Measurements from ENCODE around the gene OR14J1. TPM values are rescaled to one million over a fixed set of nuclear protein-coding genes. Genes with fewer than 3 reads are reported as not detected.

The OR14J1 gene
- total and polyA plus RNA-seq, 2 of the 13 experiments (the other 11 are each of a cell fraction or from before 2014, with no cell fraction given): 0.17 TPM; not detected in 1

DNA sequence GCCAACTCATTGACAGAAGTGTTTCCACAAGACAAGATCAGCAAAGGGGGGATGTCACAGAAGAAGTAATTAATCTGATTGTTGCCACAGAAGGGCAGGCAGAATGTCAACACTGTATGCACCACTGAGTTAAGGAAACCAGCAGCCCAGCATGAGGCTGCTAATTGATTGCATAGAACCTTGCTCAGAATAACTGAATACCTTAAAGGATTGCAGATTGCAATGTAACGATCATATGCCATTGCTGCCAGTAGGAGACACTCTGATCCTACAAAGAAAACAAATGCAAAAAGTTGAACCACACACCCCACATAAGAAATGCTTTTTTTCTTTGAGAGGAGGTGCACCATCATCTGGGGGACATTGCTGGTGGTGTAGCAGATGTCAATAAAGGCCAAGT lies 54.1 kb downstream of the OR14J1 start:
- Histone ChIP-seq H3K27me3 (ENCODE audit: control insufficient read depth in 1 of 2, insufficient read depth in 2 of 2, low read length in 2 of 2) (no peaks in the 10 kb centered on the region), H3K9ac (ENCODE audit: insufficient read depth, low read depth, low read length) (no peak overlapping the region), H3K36me3 (replicated peaks in 1 of 2; ENCODE audit: control insufficient read depth in 1 of 2, insufficient read depth in 2 of 2, low read length in 2 of 2) (no peaks in the 10 kb centered on the region), H3K4me1 (ENCODE audit: insufficient read depth, low read length) (no peaks in the 10 kb centered on the region), H4K20me1 (ENCODE audit: insufficient read depth, low read length) (no peaks in the 10 kb centered on the region), H3K4me3 (replicated peaks in 1 of 3; ENCODE audit: insufficient read depth in 1 of 3, low read depth in 2 of 3, low read length in 3 of 3) (no peak overlapping the region), H3K4me2 (ENCODE audit: low read depth, low read length) (no peak overlapping the region), H3K27ac (ENCODE audit: extremely low read length, insufficient read depth, low read length) (no peak overlapping the region), H2AFZ (ENCODE audit: low read length) (no peak overlapping the region), H3K9me3 (ENCODE audit: low read length) (no peaks in the 10 kb centered on the region), H3K79me2 (ENCODE audit: insufficient read depth, low read length) (no peaks in the 10 kb centered on the region)
- ChIA-PET POLR2A (no interaction called here), CTCF (ENCODE audit: low intra/inter-chr PET ratio, low total read pairs) (no interaction called here)
- TF ChIP-seq STAG1 (CRISPR knock-in tag; IDR thresholded peaks at IDR 0.05) (peak; percentile 36; the same call in 1 of the 2 replicates), POLR2A (IDR thresholded peaks at IDR 0.05; ENCODE audit: insufficient read depth in 1 of 2, low read depth in 2 of 2, low read length in 2 of 2) (no peak)
- 0% methylated on average over 1 of the region's 1 CpG for WGBS (ENCODE audit: low lambda C conversion rate)
- in situ Hi-C loops (cut with HindIII; ENCODE audit: extremely low pct_ligation_motif_present, low pct_unique_long_range_greater_than_20kb) (no loop called here), intact Hi-C loops (cut with micrococcal nuclease; ENCODE audit: unreplicated experiment) (no loop called here)
- BruUV-seq (replicated peaks): no TSS peak
- FAIRE-seq: no peak
- no peak for DNase-seq (ENCODE audit: low spot score)
- ATAC-seq: no peak

Other genes starting within 250 kb of the OR14J1 start
- gene OR2B3, start 214.4 kb upstream of the OR14J1 start, total RNA-seq (2016; rRNA removed; fragmentation: Illumina TruSeq; extraction: Trizol): not detected in 2 replicates
- gene OR2B3, start 214.4 kb upstream of the OR14J1 start, polyA plus RNA-seq (2011; rRNA removed): not detected in 2 replicates
- gene OR2J1, start 202.2 kb upstream of the OR14J1 start, total RNA-seq (2016; rRNA removed; fragmentation: Illumina TruSeq; extraction: Trizol): not detected in 2 replicates
- 0.05 and 0.07 TPM in 2 replicates for gene OR2J1, start 202.2 kb upstream of the OR14J1 start, polyA plus RNA-seq (2011; rRNA removed)
- not detected in 2 replicates for gene OR2J3, start 193.6 kb upstream of the OR14J1 start, total RNA-seq (2016; rRNA removed; fragmentation: Illumina TruSeq; extraction: Trizol)
- 0.46 and 0.70 TPM in 2 replicates for gene OR2J3, start 193.6 kb upstream of the OR14J1 start, polyA plus RNA-seq (2011; rRNA removed)
- gene OR2J2, start 130.8 kb upstream of the OR14J1 start, total RNA-seq (2016; rRNA removed; fragmentation: Illumina TruSeq; extraction: Trizol): not detected in 2 replicates
- gene OR2J2, start 130.8 kb upstream of the OR14J1 start, polyA plus RNA-seq (2011; rRNA removed): 0.09 and 0.36 TPM in 2 replicates
- gene OR5V1, start 67.2 kb downstream of the OR14J1 start, total RNA-seq (2016; rRNA removed; fragmentation: Illumina TruSeq; extraction: Trizol): not detected in 2 replicates
- gene OR5V1, start 67.2 kb downstream of the OR14J1 start, polyA plus RNA-seq (2011; rRNA removed): not detected in 2 replicates
- not detected in 2 replicates for gene OR12D3, start 73.6 kb downstream of the OR14J1 start, total RNA-seq (2016; rRNA removed; fragmentation: Illumina TruSeq; extraction: Trizol)
- gene OR12D3, start 73.6 kb downstream of the OR14J1 start, polyA plus RNA-seq (2011; rRNA removed): not detected in 2 replicates
- not detected in 2 replicates for gene OR12D2, start 93.9 kb downstream of the OR14J1 start, total RNA-seq (2016; rRNA removed; fragmentation: Illumina TruSeq; extraction: Trizol)
- gene OR12D2, start 93.9 kb downstream of the OR14J1 start, polyA plus RNA-seq (2011; rRNA removed): 0.05 and 0.26 TPM in 2 replicates
- gene OR12D1, start 113.2 kb downstream of the OR14J1 start, total RNA-seq (2016; rRNA removed; fragmentation: Illumina TruSeq; extraction: Trizol): not detected in 2 replicates
- gene OR12D1, start 113.2 kb downstream of the OR14J1 start, polyA plus RNA-seq (2011; rRNA removed): 0.05 TPM in 1 of 2 replicates, not detected in the other
- not detected in 2 replicates for gene OR10C1, start 137.6 kb downstream of the OR14J1 start, total RNA-seq (2016; rRNA removed; fragmentation: Illumina TruSeq; extraction: Trizol)
- gene OR10C1, start 137.6 kb downstream of the OR14J1 start, polyA plus RNA-seq (2011; rRNA removed): 0.04 TPM in 1 of 2 replicates, not detected in the other
- gene OR11A1, start 155.4 kb downstream of the OR14J1 start, total RNA-seq (2016; rRNA removed; fragmentation: Illumina TruSeq; extraction: Trizol): not detected in 2 replicates
- gene OR11A1, start 155.4 kb downstream of the OR14J1 start, polyA plus RNA-seq (2011; rRNA removed): not detected in 2 replicates
- gene OR2H1, start 155.5 kb downstream of the OR14J1 start, total RNA-seq (2016; rRNA removed; fragmentation: Illumina TruSeq; extraction: Trizol): not detected in 2 replicates
- 0.15 and 0.21 TPM in 2 replicates for gene OR2H1, start 155.5 kb downstream of the OR14J1 start, polyA plus RNA-seq (2011; rRNA removed)
- not detected in 2 replicates for gene MAS1L, start 186.3 kb downstream of the OR14J1 start, total RNA-seq (2016; rRNA removed; fragmentation: Illumina TruSeq; extraction: Trizol)
- not detected in 2 replicates for gene MAS1L, start 186.3 kb downstream of the OR14J1 start, polyA plus RNA-seq (2011; rRNA removed)